GM21576 (cell line): ENCODE results near the gene UBL4A.
A peak's percentile ranks its signal among the peaks of the same experiment; 100 is the strongest.

Experiments
- ATAC-seq: cut with Tn5 transposase; IDR thresholded peaks from one replicate; pipeline ENCODE4 v1.9.1; 2021; ENCODE audit warnings: mild to moderate bottlenecking, moderate library complexity; ENCODE audit not compliant: unreplicated experiment

UBL4A gene

GRCh38 chrX:154486396-154487207, at the start of gene UBL4A:
UBL4A (minus strand) TSS chrX:154486615; CDS start chrX:154486584, 31 bp downstream.
- ATAC-seq, result no peak

GRCh38 chrX:154535892-154536291, 49.5 kb upstream of the UBL4A start:
- ATAC-seq, result no peak

- ATAC-seq, result peak; percentile 95
Measured at GRCh38 chrX:154534526-154535322, 48.3 kb upstream of the UBL4A start.

- no peak for ATAC-seq
Measured at GRCh38 chrX:154532690-154533089, 46.3 kb upstream of the UBL4A start.

GRCh38 chrX:154531626-154532025, 45.2 kb upstream of the UBL4A start:
- ATAC-seq, result no peak

- ATAC-seq, result no peak
Measured at GRCh38 chrX:154530286-154530685, 43.9 kb upstream of the UBL4A start.

GRCh38 chrX:154529206-154529612, 42.8 kb upstream of the UBL4A start:
- no peak for ATAC-seq

GRCh38 chrX:154526901-154527675, 40.7 kb upstream of the UBL4A start:
- peak; percentile 87 for ATAC-seq

- no peak for ATAC-seq
Measured at GRCh38 chrX:154525606-154526490, 39.4 kb upstream of the UBL4A start.

- no peak for ATAC-seq
Measured at GRCh38 chrX:154519389-154519788, 33.0 kb upstream of the UBL4A start.

- no peak for ATAC-seq
Measured at GRCh38 chrX:154517101-154517781, 30.8 kb upstream of the UBL4A start.

- ATAC-seq, result no peak
Measured at GRCh38 chrX:154516656-154517100, 30.3 kb upstream of the UBL4A start.

- peak; percentile 82 for ATAC-seq
Measured at GRCh38 chrX:154515966-154516655, 29.7 kb upstream of the UBL4A start, which contains the start of gene FAM3A. FAM3A (minus strand) TSS chrX:154516232; CDS start chrX:154515772, 460 bp downstream.

- no peak for ATAC-seq
Measured at GRCh38 chrX:154515090-154515965, 28.9 kb upstream of the UBL4A start.

GRCh38 chrX:154513716-154514115, 27.3 kb upstream of the UBL4A start:
- ATAC-seq, result no peak

- no peak for ATAC-seq
Measured at GRCh38 chrX:154512879-154513553, 26.6 kb upstream of the UBL4A start.

GRCh38 chrX:154511761-154512160, 25.3 kb upstream of the UBL4A start:
- no peak for ATAC-seq
